ENCODE data around the gene DMD.
A peak's percentile ranks its signal among the peaks of the same experiment; 100 is the strongest.

Gene DMD

GRCh38 chrX:33045882-33046281, 165.5 kb downstream of the DMD start:
- FAIRE-seq (no peak), DNase-seq (ENCODE audit: insufficient read length, low spot score) (no peak)

- no peak for DNase-seq (ENCODE audit: insufficient read length, low spot score)
- peak; percentile 69 for FAIRE-seq
Measured at GRCh38 chrX:33045245-33045644, 166.1 kb downstream of the DMD start.

GRCh38 chrX:33041141-33041540, 170.2 kb downstream of the DMD start:
- DNase-seq (ENCODE audit: insufficient read length, low spot score) = no peak
- no peak for FAIRE-seq

GRCh38 chrX:33032700-33033099, 178.6 kb downstream of the DMD start:
- FAIRE-seq = no peak
- no peak for DNase-seq (ENCODE audit: insufficient read length, low spot score)

DNA sequence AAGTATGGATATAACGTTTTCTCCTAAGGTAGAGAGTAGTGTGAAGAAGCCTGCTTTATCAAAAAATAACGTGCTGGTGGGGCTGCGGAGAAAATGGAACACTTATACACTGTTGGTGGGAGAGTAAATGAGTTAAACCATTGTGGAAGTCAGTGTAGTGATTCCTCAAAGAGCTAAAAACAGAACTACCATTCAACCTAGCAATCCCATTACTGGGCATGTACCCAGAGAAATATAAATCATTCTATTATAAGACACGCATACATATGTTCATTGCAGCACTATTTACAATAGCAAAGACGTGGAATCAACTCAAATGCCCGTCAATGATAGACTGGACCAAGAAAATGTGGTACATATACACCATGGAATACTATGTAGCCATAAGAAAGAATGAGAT, 196.4 kb downstream of the DMD start:
- no peak for DNase-seq (ENCODE audit: insufficient read length, low spot score)
- no peak for FAIRE-seq

DNA sequence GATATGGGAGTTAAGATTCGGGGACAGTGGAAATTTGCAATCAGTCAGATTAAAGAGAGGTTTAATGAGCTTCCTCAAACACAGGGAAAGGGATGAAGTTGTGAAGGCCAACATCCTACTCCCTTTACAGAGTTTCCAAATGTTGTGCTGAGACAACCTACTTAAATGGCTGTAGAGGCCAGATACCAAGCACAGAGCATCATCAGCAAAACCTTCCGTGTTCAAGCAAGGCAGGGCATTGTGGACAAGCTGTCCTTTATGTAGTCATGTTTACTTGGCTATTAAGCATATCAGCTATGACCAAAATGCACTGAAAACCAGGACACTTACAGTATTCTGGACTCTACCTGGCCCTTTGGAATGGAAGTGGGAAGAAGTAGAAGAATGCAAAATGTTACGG, 197.3 kb downstream of the DMD start:
- FAIRE-seq = no peak
- DNase-seq (ENCODE audit: insufficient read length, low spot score) = no peak

- DNase-seq (ENCODE audit: insufficient read length, low spot score) (no peak), FAIRE-seq (no peak)
Measured at GRCh38 chrX:33001107-33001506, 210.2 kb downstream of the DMD start.

DNA sequence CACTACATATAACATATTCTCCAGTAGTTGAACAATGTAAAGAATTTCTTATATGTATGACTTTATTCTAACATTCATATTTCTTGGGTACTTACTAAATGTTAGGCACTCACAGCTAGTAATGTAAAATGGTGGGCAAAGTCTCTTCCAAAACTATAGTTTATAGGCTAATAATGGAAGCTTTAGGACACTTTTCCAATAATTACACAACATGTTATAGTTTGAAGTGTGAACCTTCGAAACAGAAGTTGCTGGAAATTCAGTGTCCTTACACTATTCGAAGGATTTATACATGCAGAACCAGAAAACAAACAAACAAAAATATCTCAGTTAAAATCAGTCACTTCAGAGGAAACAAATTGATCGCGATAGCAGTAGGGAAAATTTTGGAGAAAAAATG, 212.6 kb downstream of the DMD start:
- FAIRE-seq = no peak

DNA sequence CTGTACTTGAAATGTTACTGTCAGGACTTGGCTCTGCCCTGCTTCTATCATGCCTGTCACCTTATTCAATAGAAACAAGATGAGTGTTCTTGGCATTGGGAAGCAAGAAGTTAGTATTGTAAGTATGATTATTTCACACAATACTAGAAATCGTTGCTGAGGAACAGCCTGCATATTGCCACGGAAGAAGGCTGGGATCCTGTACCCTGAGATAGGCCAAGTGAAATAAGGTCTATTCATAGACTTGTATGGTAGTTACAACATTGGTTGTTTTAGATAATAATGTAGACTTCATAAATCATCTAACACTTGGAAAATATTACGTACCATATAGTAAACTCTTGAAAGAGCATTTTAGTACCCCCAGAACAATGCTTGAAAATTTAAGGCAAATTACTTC, 215.9 kb downstream of the DMD start:
- DNase-seq (ENCODE audit: insufficient read length, low spot score) (no peak), FAIRE-seq (no peak)

More for the DNA sequence above, 212.6 kb downstream of the DMD start:
- no peak for DNase-seq (ENCODE audit: insufficient read length, low spot score)

DNA sequence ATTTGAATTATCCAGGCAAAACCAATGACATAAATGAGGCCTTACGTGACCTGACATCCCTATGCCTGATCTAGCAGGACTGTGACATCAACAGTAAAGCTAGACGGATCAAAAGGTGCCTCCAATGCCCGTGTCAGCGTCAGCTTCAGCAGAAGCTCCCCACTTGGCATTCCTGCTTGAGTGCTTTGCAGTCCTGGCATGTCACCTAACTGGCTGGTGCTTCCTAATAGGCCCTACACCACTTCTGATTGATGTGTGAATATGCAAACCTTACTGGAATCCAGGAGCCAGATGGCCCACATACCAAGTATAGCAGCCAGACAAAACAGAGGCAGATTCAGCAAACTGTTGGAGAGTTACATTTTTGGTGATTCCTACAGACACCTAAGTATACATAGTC, 224.2 kb downstream of the DMD start:
- FAIRE-seq (peak; percentile 42), DNase-seq (ENCODE audit: insufficient read length, low spot score) (no peak)

DNA sequence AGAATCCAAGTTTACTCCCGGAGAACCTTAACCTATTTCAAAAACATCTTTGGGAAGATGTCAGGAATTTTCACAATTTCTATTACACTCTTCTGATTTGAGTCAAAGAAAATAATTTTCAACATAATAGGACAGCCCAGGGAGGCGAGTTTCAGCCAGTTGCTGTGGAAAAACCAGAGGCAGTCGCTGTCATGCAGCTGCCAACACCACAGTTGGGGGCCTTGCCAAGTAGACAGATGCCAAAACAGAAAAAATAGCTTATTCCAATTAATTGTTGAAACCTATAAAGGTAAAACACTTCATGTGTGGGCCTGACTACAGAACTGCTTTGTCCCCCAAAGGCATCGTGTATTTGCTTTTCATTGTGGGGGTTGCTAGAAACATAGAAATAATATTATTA, 225.8 kb downstream of the DMD start:
- no peak for FAIRE-seq
- DNase-seq (ENCODE audit: insufficient read length, low spot score) = no peak

- FAIRE-seq (no peak), DNase-seq (ENCODE audit: insufficient read length, low spot score) (no peak)
Measured at GRCh38 chrX:32966821-32967355, 244.5 kb downstream of the DMD start.

DNA sequence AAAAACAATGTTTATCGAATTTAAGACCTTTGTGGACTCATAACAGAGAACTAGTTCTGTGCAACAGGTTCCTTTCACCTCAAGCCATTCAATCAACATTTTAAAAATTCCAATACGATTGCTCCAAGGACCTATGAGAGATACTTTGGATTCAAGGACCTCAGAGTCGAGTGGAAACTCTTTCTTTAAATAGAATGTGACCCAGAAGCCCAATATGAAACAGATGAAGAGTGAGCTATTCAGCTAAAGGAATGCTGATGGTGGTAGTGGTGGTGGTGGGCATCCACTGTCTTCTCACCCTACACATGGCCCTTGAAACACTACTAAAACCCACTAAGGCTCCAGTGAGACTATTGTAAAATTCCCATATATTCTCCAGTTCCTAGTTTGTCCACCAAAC, 257.2 kb downstream of the DMD start:
- DNase-seq (ENCODE audit: insufficient read length, low spot score) (no peak), FAIRE-seq (no peak)

DNA sequence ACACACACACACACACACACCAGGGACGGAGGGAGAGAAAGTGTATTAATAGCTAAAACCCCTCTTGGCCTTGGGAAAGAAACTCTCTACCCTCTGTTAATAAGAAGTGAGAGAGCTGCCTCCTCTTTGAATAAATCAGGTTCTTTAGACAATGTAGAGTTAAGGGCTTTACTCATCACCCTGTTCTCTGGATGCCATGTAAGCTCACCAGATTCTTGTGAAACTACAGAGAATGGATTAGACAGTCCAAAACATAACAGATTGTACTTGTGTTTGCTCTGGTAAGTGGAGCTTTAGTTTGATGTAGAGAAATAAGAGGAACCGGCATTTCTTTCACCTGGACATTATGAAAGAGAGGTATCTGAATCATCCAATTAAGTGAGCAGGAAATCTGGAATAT, 263.2 kb downstream of the DMD start:
- peak; percentile 23 for FAIRE-seq
- DNase-seq (ENCODE audit: insufficient read length, low spot score) = no peak

DNA sequence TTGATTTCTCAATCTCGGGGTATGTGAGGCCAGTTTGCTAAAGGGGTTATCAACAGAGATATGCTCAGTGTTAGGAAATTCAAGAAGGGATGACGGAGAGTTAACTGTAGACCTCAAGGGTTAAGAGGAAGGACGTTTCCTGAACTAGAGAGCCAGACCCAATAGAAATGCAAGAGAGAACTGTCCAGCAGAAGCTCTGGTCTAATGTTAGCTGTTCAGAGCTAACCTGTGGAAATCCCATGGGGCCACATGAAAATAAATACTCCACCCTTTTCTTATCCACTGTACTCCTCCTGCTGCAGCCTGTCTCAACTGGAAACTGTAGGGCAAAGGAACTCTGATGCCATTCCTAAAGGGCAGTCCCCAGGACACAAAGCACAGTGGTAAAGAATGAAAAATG, 274.3 kb downstream of the DMD start:
- no peak for FAIRE-seq
- DNase-seq (ENCODE audit: insufficient read length, low spot score) = no peak

GRCh38 chrX:32933548-32933947, 277.8 kb downstream of the DMD start:
- no peak for DNase-seq (ENCODE audit: insufficient read length, low spot score)
- FAIRE-seq = peak; percentile 28

- no peak for DNase-seq (ENCODE audit: insufficient read length, low spot score)
- no peak for FAIRE-seq
Measured at GRCh38 chrX:32929040-32929439, 282.3 kb downstream of the DMD start.

GRCh38 chrX:32896088-32896487, 315.3 kb downstream of the DMD start:
- no peak for DNase-seq (ENCODE audit: insufficient read length, low spot score)
- FAIRE-seq = no peak

GRCh38 chrX:32894679-32895078, 316.7 kb downstream of the DMD start:
- DNase-seq (ENCODE audit: insufficient read length, low spot score) (no peak), FAIRE-seq (no peak)

GRCh38 chrX:32893751-32894150, 317.6 kb downstream of the DMD start:
- DNase-seq (ENCODE audit: insufficient read length, low spot score) (no peak), FAIRE-seq (no peak)

GRCh38 chrX:32877592-32877991, 333.8 kb downstream of the DMD start:
- DNase-seq (ENCODE audit: insufficient read length, low spot score) (peak; percentile 54), FAIRE-seq (no peak)

GRCh38 chrX:32874839-32875238, 336.5 kb downstream of the DMD start:
- FAIRE-seq (peak; percentile 59), DNase-seq (ENCODE audit: insufficient read length, low spot score) (no peak)

DNA sequence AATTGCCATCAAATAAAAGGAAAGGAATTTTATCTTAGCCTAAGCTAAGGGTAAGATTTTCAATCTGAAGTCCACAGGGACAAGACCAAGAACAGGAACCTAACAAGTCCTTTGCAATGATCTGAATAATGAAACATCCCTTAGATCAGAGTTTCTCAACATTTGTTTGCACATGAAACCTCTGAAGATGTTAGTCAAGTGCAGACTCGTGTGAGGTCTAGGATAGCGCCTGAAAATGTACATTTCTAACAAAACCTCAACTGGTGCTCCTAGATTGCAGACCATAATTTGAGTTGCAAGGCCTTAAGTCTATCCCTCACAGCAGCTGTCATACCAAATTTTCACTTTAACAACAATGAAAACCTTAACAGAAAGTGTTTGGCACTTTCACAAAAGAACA, 337.6 kb downstream of the DMD start:
- FAIRE-seq = no peak
- DNase-seq (ENCODE audit: insufficient read length, low spot score) = no peak

All from HTR-8/SVneo (cell line).